Loucy (cell line): Measurements from ENCODE around the gene UTP14C.
"Not testable (repeated sequence)": the region's sequence is repeated elsewhere in the genome, so short reads cannot be mapped to it uniquely, and the experiment has no call there.

Experiments
- H2AFZ ChIP-seq: fragments of 200-600 bp; sonication (generic); 2 replicates; pipeline ENCODE4 v1.6.0; 2016; ENCODE audit warnings: antibody characterized with exemption, mild to moderate bottlenecking, low read length, moderate library complexity
- H3F3A ChIP-seq: fragments of 200-600 bp; 2 replicates; pipeline ENCODE4 v1.6.0; 2016; ENCODE audit warnings: antibody characterized with exemption, low read depth, mild to moderate bottlenecking
- H3K27me3 ChIP-seq: fragments of 200-600 bp; sonication (generic); 2 replicates; pipeline ENCODE4 v1.6.1; 2014; ENCODE audit warnings: low read length, mild to moderate bottlenecking; ENCODE audit not compliant: insufficient read depth, poor library complexity, severe bottlenecking
- H3K36me3 ChIP-seq: fragments of 200-600 bp; sonication (generic); 2 replicates; pipeline ENCODE4 v1.6.1; 2016; ENCODE audit warnings: low read length; ENCODE audit not compliant: insufficient read depth
- H3K4me1 ChIP-seq: fragments of 200-600 bp; sonication (generic); 2 replicates; pipeline ENCODE4 v1.5.1; 2014; ENCODE audit warnings: low read length, mild to moderate bottlenecking; ENCODE audit not compliant: insufficient read depth, poor library complexity, severe bottlenecking
- H3K4me2 ChIP-seq: fragments of 200-600 bp; sonication (generic); 2 replicates; pipeline ENCODE4 v1.6.0; 2014; ENCODE audit warnings: antibody characterized with exemption, low read length, low read depth, mild to moderate bottlenecking; ENCODE audit not compliant: poor library complexity, severe bottlenecking
- H3K4me3 ChIP-seq: fragments of 200-600 bp; sonication (generic); 2 replicates; pipeline ENCODE4 v1.5.1; 2014; ENCODE audit warnings: low read length, mild to moderate bottlenecking, mixed read lengths; ENCODE audit not compliant: poor library complexity, severe bottlenecking
- H3K79me2 ChIP-seq: fragments of 200-600 bp; sonication (generic); 2 replicates; pipeline ENCODE4 v1.6.1; 2014; ENCODE audit warnings: low read length; ENCODE audit not compliant: insufficient read depth
- H3K9ac ChIP-seq: fragments of 200-600 bp; sonication (generic); 2 replicates; pipeline ENCODE4 v1.6.0; 2014; ENCODE audit warnings: mild to moderate bottlenecking, low read depth, low read length, moderate library complexity; ENCODE audit not compliant: poor library complexity, severe bottlenecking
- H3K9me2 ChIP-seq: fragments of 200-600 bp; sonication (generic); replicated peaks from 2 replicates; pipeline ENCODE4 v1.6.1; 2016; ENCODE audit warnings: low read depth, low read length, mixed read lengths
- H3K9me3 ChIP-seq: fragments of 200-600 bp; sonication (generic); 2 replicates; pipeline ENCODE4 v1.6.1; 2014; ENCODE audit warnings: mild to moderate bottlenecking, antibody characterized with exemption, low read length, low read depth; ENCODE audit not compliant: insufficient read depth
- H4K20me1 ChIP-seq: fragments of 200-600 bp; sonication (generic); 2 replicates; pipeline ENCODE4 v1.6.0; 2014; ENCODE audit warnings: antibody characterized with exemption, low read length, mild to moderate bottlenecking; ENCODE audit not compliant: insufficient read depth, poor library complexity, severe bottlenecking
- EZH2phosphoT487 ChIP-seq: fragments of 200-600 bp; IDR thresholded peaks from 2 replicates; pipeline ENCODE4 v1.6.1; 2018; ENCODE audit warnings: antibody characterized with exemption, mild to moderate bottlenecking, moderate library complexity, borderline replicate concordance
- TF ChIP-seq, protein P1 (sequence below): fragments of 200-600 bp; sonication (generic); conservative IDR thresholded peaks from 2 replicates; pipeline ENCODE4 v1.5.1; 2014; ENCODE audit warnings: mild to moderate bottlenecking, antibody characterized with exemption, low read length

UTP14C gene

DNA sequence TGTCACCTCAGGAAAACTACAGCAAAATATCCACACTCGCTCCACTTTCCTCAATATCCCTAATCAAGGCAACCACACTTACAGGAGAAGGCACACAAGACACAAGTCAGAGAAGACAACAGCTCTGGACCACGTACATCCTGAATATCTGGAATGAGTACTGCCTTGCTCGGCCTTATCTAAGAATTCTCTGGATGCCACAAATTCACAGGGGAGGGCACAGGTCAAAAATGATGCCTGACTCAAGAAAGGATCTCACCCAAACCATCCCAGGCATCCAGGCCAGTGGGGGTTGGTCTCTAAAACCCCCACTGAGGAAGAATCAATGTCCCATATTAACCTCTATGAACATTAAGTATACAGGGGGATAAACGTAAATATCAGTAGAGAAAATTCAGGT is 43.1 kb upstream of the UTP14C start:
- Histone ChIP-seq H3K9me2 (no peaks in the 10 kb centered on the region), H3K27me3 (no peaks in the 10 kb centered on the region), H3K4me3 (no peak overlapping the region), H3K9me3 (no peaks in the 10 kb centered on the region), H3K9ac (no peak overlapping the region), H4K20me1 (no peaks in the 10 kb centered on the region), H3K4me1 (no peaks in the 10 kb centered on the region), H3F3A (no peaks in the 10 kb centered on the region), H3K36me3 (no peaks in the 10 kb centered on the region; the same call in 1 of the 2 replicates), H2AFZ (no peak overlapping the region), H3K79me2 (no peaks in the 10 kb centered on the region), H3K4me2 (no peak overlapping the region)
- TF ChIP-seq, protein P1, sequence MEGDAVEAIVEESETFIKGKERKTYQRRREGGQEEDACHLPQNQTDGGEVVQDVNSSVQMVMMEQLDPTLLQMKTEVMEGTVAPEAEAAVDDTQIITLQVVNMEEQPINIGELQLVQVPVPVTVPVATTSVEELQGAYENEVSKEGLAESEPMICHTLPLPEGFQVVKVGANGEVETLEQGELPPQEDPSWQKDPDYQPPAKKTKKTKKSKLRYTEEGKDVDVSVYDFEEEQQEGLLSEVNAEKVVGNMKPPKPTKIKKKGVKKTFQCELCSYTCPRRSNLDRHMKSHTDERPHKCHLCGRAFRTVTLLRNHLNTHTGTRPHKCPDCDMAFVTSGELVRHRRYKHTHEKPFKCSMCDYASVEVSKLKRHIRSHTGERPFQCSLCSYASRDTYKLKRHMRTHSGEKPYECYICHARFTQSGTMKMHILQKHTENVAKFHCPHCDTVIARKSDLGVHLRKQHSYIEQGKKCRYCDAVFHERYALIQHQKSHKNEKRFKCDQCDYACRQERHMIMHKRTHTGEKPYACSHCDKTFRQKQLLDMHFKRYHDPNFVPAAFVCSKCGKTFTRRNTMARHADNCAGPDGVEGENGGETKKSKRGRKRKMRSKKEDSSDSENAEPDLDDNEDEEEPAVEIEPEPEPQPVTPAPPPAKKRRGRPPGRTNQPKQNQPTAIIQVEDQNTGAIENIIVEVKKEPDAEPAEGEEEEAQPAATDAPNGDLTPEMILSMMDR = no peak
- no peak for TF ChIP-seq EZH2phosphoT487

DNA sequence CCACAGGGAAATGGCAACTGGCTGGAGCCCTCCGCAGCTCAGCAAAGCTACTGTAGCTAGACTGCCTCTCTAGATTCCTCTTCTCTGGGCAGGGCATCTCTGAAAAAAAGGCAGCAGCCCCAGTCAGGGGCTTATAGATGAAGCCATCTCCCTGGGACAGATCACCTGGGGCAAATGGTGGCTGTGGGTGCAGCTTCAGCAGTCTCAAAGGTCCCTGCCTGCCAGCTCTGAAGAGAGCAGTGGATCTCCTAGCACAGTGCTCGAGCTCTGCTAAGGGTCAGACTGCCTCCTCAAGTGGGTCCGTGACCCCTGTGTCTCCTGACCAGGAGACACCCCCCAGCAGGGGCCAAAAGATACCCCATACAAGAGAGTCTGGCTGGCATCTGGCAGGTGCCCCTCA is 41.2 kb upstream of the UTP14C start:
- H3K79me2 ChIP-seq, H3K36me3 ChIP-seq, H3K27me3 ChIP-seq, H2AFZ ChIP-seq, H4K20me1 ChIP-seq, H3K9me2 ChIP-seq, H3K4me3 ChIP-seq, H3K9ac ChIP-seq, H3K4me2 ChIP-seq, H3K9me3 ChIP-seq, H3F3A ChIP-seq, H3K4me1 ChIP-seq: not testable (repeated sequence)

DNA sequence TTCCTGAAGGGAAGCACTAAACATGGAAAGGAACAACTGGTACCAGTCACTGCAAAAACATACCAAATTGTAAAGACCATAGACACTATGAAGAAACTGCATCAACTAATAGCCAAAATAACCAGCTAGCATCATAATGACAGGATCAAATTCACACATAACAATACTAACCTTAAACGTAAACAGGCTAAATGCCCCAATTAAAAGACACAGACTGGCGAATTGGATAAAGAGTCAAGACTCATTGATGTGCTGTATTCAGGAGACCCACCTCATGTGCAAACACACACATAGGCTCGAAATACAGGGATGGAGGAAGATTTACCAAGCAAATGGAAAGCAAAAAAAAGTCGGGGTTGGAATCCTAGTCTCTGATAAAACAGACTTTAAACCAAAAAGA is 39.6 kb upstream of the UTP14C start:
- not testable (repeated sequence) for H3K9ac ChIP-seq, H3K79me2 ChIP-seq, H3K9me2 ChIP-seq, H3K4me2 ChIP-seq, H3K4me3 ChIP-seq, H3K9me3 ChIP-seq, H3K36me3 ChIP-seq, H2AFZ ChIP-seq, H3K4me1 ChIP-seq, H4K20me1 ChIP-seq, H3K27me3 ChIP-seq, H3F3A ChIP-seq

DNA sequence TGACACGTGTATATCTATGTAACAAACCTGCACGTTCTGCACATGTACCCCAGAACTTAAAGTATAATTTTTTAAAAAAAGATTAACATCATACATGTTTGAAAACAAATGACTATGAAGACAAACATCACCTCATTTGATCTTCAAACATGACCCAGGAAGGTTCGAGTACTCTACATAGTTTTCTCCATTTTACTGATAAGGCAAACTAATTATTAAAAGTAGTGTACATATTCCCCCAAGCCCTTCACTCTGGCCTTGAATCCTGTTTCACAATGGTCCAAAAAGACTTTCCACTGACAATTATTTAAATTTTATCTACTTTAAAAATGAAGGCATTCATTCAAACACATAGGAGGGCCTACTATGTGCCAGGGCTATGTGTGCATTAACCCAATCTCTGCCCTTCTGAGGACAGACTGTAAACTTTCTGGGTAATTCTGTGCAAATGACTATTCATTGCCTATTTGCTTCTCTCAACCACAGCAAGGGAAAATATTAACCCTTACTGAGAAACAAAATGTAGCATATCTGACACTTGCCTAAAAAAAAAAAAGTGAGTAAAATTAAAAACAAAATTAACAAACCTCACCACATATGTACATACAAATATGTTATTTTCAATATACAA is 35.4 kb upstream of the UTP14C start:
- no peak overlapping the region for H2AFZ ChIP-seq
- H3K36me3 ChIP-seq = no peaks in the 10 kb centered on the region
- no peaks in the 10 kb centered on the region for H3K4me1 ChIP-seq
- no peaks in the 10 kb centered on the region for H3F3A ChIP-seq
- H3K79me2 ChIP-seq = no peaks in the 10 kb centered on the region
- no peak overlapping the region for H3K9ac ChIP-seq
- no peaks in the 10 kb centered on the region for H3K9me3 ChIP-seq
- no peaks in the 10 kb centered on the region for H3K27me3 ChIP-seq
- no peaks in the 10 kb centered on the region for H4K20me1 ChIP-seq
- TF ChIP-seq, protein P1 = no peak
- TF ChIP-seq EZH2phosphoT487 = no peak
- H3K4me2 ChIP-seq = no peak overlapping the region
- no peak overlapping the region for H3K4me3 ChIP-seq
- no peaks in the 10 kb centered on the region for H3K9me2 ChIP-seq
